Iris pigment epithelial cell (primary cell): Measurements from ENCODE around the gene MAN2B2.

Experiments used
- DNase-seq: peaks from one replicate; pipeline ENCODE4 v3.0.0-alpha.2; 2011; ENCODE audit warnings: low read depth

The MAN2B2 gene

DNA sequence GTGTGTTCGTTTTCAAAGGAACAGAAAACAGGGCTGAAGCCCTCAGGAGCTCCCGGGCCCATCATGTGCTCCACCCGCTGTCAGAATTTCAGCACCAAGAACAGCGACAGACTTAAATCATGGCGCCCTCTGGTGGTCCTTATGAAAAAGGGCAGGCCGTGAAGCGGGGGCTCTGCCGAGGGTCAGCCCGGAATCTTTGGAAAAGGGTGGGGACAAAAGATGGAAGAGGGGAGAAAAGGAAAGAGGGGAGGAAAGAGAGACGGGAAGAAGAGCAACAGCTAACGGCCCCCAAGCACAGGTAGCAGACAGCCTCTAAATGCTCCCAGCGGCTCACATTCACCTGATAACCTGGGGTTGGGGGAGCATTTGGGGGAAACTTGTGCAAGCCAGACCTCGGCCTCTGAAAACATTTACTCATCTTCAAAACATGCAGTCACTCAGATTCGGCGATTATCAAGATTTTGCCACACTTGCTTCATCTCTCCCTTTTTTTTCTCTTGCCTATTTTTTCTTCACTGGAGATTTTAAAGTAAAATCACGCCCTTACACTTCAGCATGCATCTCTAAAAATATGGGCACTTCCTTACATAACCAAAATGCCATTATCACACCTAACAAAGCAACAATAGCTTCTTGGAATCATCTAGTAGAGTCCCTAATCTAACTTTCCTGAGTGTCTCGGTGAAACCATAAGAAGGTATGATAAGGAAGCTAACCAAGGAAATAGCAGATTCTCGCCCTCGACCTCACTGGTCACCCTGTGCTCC lies 28.1 kb upstream of the MAN2B2 start:
- peak; percentile 64 for DNase-seq

DNA sequence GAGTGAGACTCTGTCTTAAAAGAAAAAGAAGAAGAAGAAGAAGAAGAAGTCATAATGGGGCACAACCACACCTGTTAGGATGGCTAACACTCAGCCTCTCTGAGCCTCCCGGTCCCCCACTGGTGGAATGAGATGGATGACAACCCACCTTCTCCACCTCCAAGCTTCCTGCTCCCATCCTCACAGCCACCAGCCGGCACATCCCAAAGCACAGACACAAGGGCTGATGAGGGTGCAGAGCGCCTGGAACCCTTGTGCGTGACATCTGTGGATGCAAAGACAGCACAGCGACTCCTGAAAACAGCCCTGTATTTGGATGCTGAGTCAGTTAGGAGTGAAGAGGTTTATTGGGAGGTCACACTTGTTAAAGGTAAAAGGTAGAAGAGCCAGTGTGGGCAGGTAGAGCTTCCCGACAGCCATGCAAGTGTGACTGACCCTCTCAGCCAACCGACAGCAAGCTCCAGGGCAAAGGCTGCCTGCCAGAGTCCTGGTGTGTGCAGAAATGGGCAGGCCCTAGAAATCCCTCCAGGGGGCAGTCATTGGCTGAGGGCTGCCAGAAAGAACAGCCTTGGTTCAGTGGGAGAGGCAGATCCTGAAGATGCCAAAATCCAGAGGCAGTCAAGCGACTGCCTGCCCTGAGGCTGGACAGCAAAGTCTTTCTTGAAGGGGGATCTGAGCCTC lies 26.6 kb upstream of the MAN2B2 start:
- peak; percentile 40 for DNase-seq

- no peak for DNase-seq
These were observed 26.1 kb upstream of the MAN2B2 start for GRCh38 chr4:6548882-6549230.

- DNase-seq = no peak
These were observed 25.5 kb upstream of the MAN2B2 start for GRCh38 chr4:6549445-6549844.

GRCh38 chr4:6549890-6550620 lies 24.9 kb upstream of the MAN2B2 start:
- no peak for DNase-seq

GRCh38 chr4:6550821-6551220 lies 24.2 kb upstream of the MAN2B2 start:
- DNase-seq = no peak

DNA sequence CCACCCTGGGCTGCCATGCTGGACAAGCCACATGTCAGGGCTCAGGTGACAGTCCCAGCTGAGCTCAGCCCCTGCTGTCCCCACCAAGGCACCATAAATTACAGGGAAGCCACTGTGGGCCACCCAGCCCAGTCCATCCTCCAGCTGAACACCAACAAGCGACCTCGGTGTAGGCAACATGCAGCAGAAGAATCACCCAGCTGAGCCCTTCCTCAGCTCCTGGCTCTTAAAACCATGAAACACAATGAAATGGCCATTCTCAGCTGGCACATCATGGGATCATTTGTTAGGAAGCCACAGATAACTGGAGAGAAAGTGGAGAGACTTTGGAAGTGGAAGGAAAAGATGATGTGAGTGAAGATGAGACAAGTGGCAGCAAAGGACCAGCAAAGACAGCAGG lies 23.3 kb upstream of the MAN2B2 start:
- no peak for DNase-seq

DNA sequence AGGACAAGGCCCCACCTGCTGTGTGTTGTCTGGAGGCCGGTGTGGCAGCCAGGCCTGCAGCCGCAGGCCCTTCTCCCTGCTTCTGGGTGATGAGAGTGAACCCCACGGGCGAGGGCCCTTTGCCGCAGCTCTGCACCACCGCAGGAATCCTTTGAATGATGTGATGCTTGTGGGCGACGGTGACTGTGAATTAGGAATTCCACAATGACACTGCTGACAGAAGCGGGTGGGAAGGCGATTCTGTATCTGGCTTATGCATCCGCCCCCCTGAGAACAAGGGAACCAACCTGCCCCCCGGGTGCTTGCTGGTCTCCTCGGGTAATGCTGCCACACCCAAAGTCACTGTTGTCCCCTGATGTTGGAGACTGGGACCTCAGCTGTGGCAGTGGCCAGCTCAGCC lies 19.5 kb upstream of the MAN2B2 start:
- DNase-seq = no peak

DNA sequence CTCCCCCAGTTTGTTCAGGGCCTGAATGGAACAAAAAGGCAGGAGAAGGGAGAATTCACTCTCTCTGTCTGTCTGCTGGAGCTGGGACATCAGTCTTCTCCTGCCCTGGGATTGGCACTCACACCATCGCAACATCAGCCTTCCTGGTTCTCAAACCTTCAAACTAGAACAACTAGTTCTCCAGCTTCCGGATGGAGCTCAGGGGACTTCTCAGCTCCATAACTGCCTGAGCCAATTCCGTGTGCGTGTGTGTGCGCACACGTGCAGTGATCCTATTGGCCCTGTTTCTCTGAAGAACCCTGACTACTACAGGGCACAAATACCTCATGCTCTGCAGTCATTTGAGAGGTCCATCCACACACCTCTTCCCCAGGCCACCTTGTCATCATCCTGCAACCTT lies 18.7 kb upstream of the MAN2B2 start:
- no peak for DNase-seq

DNA sequence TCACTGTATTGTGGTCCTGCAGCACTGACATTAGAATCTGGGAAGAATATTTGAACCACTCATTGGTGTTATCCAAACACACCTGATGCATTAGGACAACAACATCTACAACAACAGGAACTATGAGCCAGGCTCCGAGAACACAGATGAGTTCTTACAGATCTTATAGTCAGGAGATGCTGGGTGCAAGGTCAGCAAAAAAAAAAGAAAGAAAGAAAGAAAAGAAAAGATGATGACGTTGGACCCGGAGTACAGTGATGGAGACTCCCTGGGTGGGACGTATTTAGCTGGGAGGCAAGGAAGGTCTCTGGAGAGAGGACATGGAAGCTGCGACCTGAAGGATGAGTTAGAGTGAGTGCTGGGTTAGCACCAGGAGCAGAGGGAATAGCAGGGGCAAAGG lies 17.8 kb upstream of the MAN2B2 start:
- DNase-seq = no peak

GRCh38 chr4:6557856-6558255 lies 17.1 kb upstream of the MAN2B2 start:
- DNase-seq = no peak

DNA sequence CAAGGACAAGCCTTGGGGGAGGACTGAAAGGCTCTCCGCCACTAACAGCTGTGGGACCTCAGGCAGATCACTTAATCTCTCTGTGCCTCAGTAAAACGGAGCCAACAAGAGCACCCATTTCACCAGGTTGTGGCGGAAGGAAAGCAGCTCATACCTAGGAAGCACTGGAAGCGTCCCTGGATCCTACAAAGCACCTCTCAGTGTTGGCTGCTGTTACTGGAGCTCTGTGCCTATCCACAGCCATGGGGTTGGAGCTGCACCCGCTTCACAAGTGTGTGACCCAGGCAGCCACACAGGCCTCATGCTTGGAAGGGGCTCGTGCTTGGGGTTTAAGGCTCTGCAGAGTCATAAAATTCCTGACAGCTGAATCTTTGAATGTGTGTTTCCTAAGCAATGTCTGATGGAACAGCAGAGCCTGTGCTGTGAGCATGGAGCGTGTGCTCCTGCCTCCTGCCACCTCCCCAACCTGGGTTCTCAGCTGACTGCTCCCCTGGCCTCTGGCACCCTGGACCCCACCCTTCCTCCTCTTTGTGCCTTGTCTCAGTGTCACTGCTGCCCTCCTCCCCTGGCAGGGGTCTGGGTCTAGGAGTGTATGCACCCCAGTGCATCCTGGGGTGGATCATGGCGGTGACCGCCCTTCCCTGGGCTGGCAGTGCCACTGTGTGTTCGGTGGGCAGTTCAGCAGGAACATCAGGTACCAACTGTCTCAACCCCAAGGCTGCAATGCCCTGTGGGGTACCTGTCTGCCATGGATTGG lies 14.4 kb upstream of the MAN2B2 start:
- DNase-seq = peak; percentile 72

GRCh38 chr4:6561173-6561516 lies 13.8 kb upstream of the MAN2B2 start:
- peak; percentile 28 for DNase-seq

DNA sequence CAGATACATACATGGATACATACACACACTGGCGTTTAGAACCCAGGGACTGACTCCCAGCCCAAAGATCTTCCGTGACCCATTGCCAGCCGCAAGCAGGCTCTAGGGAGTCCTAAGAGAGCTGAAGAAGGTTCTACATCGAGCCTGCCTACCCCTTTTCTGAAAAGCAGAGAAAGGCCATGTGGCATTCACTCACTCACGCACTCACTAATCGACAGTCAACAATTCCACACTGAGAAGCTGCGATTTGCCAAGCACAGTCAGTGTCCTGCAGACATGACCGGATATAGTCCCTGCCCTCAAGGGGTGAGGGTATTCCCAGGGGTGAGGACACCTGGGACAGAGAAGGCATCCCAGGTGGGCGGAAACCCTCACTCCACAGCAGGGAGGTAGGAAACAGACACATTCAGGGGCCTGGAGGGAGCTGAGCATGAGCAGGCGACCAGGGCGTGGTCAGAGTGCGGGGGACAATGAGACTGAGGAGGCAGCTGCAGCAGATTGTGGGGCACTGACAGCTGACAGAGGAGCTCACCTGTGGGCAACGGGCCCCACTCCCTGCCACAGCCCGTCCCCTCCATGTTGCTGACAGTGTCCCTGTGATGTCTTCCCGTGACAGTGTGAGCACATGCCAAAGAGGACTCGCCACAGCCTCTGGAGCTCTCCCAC lies 13.2 kb upstream of the MAN2B2 start:
- no peak for DNase-seq

DNA sequence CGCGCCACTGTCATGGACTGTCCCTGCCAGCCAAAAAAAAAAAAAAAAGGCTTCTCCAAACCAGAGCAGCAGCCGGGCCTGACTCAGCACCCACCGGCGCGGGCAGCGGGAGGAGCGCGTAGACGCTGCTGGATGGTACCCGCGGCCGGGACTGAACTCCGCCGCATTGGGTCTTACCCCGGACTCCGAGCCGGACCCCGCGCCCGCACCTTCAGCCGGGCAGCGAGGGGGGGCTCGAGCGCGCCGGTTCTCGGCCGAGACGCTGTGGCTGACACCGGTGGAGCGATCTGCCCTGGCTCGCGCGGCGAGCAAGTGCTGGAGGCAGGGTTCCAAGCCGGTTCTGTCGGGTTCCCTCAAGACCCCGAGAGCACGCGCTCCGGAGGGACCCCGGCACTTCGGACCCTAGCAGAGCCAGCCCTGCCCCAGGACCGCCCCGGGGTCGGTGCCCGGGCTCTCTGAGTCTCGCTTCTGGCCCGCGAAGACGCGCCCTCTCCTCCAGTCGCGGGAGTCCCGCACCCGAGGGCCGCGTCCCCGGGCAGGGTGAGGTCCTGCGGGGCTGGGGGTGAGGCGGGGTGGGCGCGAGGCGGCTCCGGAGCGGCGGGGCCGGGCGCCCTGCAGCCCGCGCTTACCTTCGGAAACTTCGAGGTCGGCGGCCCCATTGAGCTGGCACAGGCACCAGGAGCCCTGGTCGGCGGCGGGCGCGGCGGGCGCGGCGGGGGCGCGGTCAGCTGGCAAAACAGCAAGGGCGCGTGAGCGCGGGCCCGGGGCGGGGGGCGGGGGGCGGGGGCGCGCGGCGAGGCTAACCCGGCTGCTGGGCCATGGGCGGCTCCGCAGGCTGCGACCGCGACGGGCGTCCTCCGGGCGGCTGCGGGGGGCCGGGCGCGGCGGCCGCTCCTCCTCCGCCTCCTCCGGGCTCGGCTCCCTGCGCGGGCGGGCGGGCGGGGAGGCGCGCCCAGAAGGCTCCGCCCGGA lies 11.8 kb upstream of the MAN2B2 start:
- DNase-seq = peak; percentile 34

GRCh38 chr4:6563935-6564645 lies 10.9 kb upstream of the MAN2B2 start:
- DNase-seq = no peak

GRCh38 chr4:6565691-6566390 lies 9.1 kb upstream of the MAN2B2 start:
- no peak for DNase-seq

DNA sequence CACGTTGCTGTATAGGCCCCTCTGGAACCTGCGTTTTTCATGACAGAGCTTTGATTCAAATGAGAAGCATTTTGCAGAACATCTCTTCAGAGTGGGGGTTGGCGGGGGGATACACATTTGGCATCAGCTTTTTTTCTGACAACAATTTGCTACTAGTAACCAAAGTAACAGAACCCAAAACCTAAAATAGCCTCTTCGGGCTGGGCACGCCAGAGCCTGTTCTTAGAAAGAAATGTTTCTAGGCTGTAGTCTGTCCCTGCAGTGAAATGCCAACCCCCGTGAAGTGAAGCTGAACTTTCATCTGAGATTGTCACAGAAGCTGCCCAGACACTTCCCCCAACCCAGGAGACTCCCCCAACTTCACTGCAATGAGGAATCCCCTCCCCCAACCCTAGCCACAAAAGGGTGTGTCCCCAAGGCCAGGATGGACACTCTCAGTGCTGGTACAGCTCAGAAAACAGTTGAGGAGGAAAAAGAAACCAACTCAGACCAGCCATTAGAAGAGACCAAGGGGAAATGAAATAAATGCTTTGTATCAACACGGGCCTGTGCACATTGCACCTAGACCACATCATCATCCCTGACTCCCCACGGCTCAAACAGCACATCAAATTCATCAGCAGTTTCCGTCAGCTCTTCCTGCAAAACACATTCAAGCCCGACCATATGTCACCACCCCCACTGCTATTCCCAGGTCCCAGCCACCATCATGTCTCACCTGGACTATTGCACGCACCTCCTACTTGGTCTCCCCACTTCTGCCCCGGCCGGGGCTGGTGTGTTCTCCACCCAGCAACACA lies 8.4 kb upstream of the MAN2B2 start:
- no peak for DNase-seq

GRCh38 chr4:6567218-6567617 lies 7.8 kb upstream of the MAN2B2 start:
- DNase-seq = no peak
